ENCODE data around the gene TMEM175.

Gene TMEM175

GRCh38 chr4:946517-947471 lies 14.5 kb downstream of the TMEM175 start:
- H3K9me3 ChIP-seq (ENCODE audit: insufficient read depth, low read length): no peaks in the 10 kb centered on the region
- H4K20me1 ChIP-seq (ENCODE audit: insufficient read depth, low read length): no peaks in the 10 kb centered on the region
- no peak overlapping the region for H3K4me3 ChIP-seq (ENCODE audit: low read length)
- H3K27me3 ChIP-seq (ENCODE audit: low read depth, low read length): no peaks in the 10 kb centered on the region
- no peak overlapping the region for H3K9ac ChIP-seq (ENCODE audit: low read length)
- TF ChIP-seq EZH2phosphoT487 (IDR thresholded peaks at IDR 0.05; ENCODE audit: low read depth): no peak
- no peak for TF ChIP-seq CTCF (IDR thresholded peaks at IDR 0.05; ENCODE audit: low read depth, low read length)
- no peaks in the 10 kb centered on the region for H3K79me2 ChIP-seq (ENCODE audit: low read length)
- no peak overlapping the region for H3K27ac ChIP-seq (ENCODE audit: low read length)
- no peaks in the 10 kb centered on the region for H3K4me1 ChIP-seq (ENCODE audit: low read length)
- no peak overlapping the region for H2AFZ ChIP-seq (ENCODE audit: low read depth, low read length)
- H3K4me2 ChIP-seq (ENCODE audit: low read length): no peak overlapping the region
- no peaks in the 10 kb centered on the region for H3K36me3 ChIP-seq (replicated peaks; ENCODE audit: low read depth, low read length)

GRCh38 chr4:947491-947971 lies 15.3 kb downstream of the TMEM175 start:
- Histone ChIP-seq H3K9me3 (ENCODE audit: insufficient read depth, low read length) (no peaks in the 10 kb centered on the region), H3K4me1 (ENCODE audit: low read length) (no peaks in the 10 kb centered on the region), H3K4me2 (ENCODE audit: low read length) (no peak overlapping the region), H3K4me3 (ENCODE audit: low read length) (no peak overlapping the region), H3K79me2 (ENCODE audit: low read length) (no peaks in the 10 kb centered on the region), H3K27me3 (ENCODE audit: low read depth, low read length) (no peaks in the 10 kb centered on the region), H4K20me1 (ENCODE audit: insufficient read depth, low read length) (no peaks in the 10 kb centered on the region), H2AFZ (ENCODE audit: low read depth, low read length) (no peak overlapping the region), H3K9ac (ENCODE audit: low read length) (no peak overlapping the region), H3K27ac (ENCODE audit: low read length) (no peak overlapping the region), H3K36me3 (replicated peaks; ENCODE audit: low read depth, low read length) (no peaks in the 10 kb centered on the region)
- TF ChIP-seq CTCF (IDR thresholded peaks at IDR 0.05; ENCODE audit: low read depth, low read length) (no peak), EZH2phosphoT487 (IDR thresholded peaks at IDR 0.05; ENCODE audit: low read depth) (no peak)

DNA sequence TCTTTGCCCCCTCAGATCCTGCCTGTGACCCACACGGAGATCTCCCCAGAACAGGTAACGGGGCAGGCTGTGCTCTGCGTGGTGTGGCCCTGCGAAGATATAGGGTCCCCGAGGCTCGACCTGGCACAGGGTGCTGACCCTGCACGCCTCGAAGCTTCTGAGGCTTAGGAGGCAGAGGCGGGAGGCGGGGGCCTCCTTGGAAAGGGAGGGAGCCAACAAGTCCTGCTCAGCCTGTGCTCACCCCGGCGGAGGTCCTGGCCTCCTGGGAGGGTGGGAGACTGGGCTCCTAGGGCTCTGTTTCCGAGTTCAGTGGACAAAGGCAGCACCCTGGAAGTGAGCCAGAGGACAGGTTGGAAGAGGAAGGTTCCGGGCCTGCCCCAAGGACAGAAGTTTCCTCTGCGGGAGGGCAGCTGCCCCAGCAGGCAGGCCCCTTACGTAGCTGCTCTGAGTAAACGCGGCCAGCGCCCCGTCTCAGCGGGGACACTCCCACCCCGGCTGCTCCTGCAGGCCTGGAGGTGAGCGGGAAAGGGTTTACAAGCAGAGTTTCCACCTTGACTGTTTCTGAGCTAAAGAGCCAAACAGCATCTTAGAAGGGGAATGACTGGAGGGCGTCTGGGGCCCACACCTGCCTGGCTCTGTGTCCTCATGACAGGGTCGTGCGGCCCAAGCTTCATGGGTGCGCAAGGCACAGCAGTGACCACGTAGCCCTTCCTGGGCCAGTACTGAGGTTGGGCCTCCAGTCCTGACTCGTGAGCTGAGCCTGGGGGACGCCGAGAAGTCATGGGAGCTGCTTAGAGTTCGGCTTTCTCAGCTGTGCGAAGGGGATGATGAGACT lies 16.1 kb downstream of the TMEM175 start:
- Histone ChIP-seq H3K9ac (ENCODE audit: low read length) (no peak overlapping the region), H3K36me3 (replicated peaks; ENCODE audit: low read depth, low read length) (no peaks in the 10 kb centered on the region), H3K4me3 (ENCODE audit: low read length) (no peak overlapping the region), H3K79me2 (ENCODE audit: low read length) (no peaks in the 10 kb centered on the region), H3K27ac (ENCODE audit: low read length) (no peak overlapping the region), H3K27me3 (ENCODE audit: low read depth, low read length) (no peaks in the 10 kb centered on the region), H4K20me1 (ENCODE audit: insufficient read depth, low read length) (no peaks in the 10 kb centered on the region), H3K4me2 (ENCODE audit: low read length) (no peak overlapping the region), H2AFZ (ENCODE audit: low read depth, low read length) (no peak overlapping the region), H3K9me3 (ENCODE audit: insufficient read depth, low read length) (no peaks in the 10 kb centered on the region), H3K4me1 (ENCODE audit: low read length) (no peaks in the 10 kb centered on the region)
- TF ChIP-seq CTCF (IDR thresholded peaks at IDR 0.05; ENCODE audit: low read depth, low read length) (no peak), EZH2phosphoT487 (IDR thresholded peaks at IDR 0.05; ENCODE audit: low read depth) (no peak)

- Histone ChIP-seq H3K9me3 (ENCODE audit: insufficient read depth, low read length) (no peaks in the 10 kb centered on the region), H2AFZ (ENCODE audit: low read depth, low read length) (no peak overlapping the region), H3K36me3 (replicated peaks; ENCODE audit: low read depth, low read length) (no peaks in the 10 kb centered on the region), H3K4me1 (ENCODE audit: low read length) (no peaks in the 10 kb centered on the region), H3K79me2 (ENCODE audit: low read length) (no peaks in the 10 kb centered on the region), H3K27ac (ENCODE audit: low read length) (no peak overlapping the region), H3K4me2 (ENCODE audit: low read length) (no peak overlapping the region), H3K27me3 (ENCODE audit: low read depth, low read length) (no peaks in the 10 kb centered on the region), H3K4me3 (ENCODE audit: low read length) (no peak overlapping the region), H3K9ac (ENCODE audit: low read length) (no peak overlapping the region), H4K20me1 (ENCODE audit: insufficient read depth, low read length) (no peaks in the 10 kb centered on the region)
- TF ChIP-seq EZH2phosphoT487 (IDR thresholded peaks at IDR 0.05; ENCODE audit: low read depth) (no peak), CTCF (IDR thresholded peaks at IDR 0.05; ENCODE audit: low read depth, low read length) (no peak)
These were observed 16.7 kb downstream of the TMEM175 start for GRCh38 chr4:948936-949300.
